HCT116 (cell line): Measurements from ENCODE around the gene MEIOSIN. TPM values are rescaled to one million over a fixed set of nuclear protein-coding genes. Genes with fewer than 3 reads are reported as not detected.

Source experiments
- ATAC-seq: fragments of 200-7000 bp; cut with Tn5 transposase; 2 replicates; pipeline ENCODE4 v1.9.1; 2020; ENCODE audit warnings: mild to moderate bottlenecking, moderate library complexity
- BruUV-seq: library from RNA; stranded (reverse); fragments of 400-500 nt; replicated peaks from 2 replicates; lab custom pipeline; 2021; lab: Mats Ljungman, UMichigan
- CTCF ChIA-PET: fragments of 300-600 bp; sonication (Branson Sonifier 250); formaldehyde crosslinking; loops from one replicate; lab custom pipeline; 2021; ENCODE audit warnings: antibody characterized with exemption; lab: Charles Lee
- POLR2A ChIA-PET: fragments of 300-600, 350-600 bp; sonication (Branson Sonifier 250); formaldehyde crosslinking; loops from one replicate; lab custom pipeline; 2021; ENCODE audit warnings: antibody characterized with exemption; lab: Charles Lee
- RAD21 ChIA-PET, 2 experiments: fragments of 300-600 bp; sonication (Branson Sonifier 250); formaldehyde crosslinking; loops; one replicate each; lab custom pipeline; 2023; ENCODE audit warnings: low total read pairs in 2 of 2; ENCODE audit not compliant: uncharacterized antibody in 2 of 2, unreplicated experiment in 2 of 2, low non-redundant PET in 1 of 2; lab: Charles Lee
- DNase-seq: peaks from one replicate; pipeline ENCODE4 v3.0.0-alpha.2; 2010; ENCODE audit warnings: low read depth, low spot score
- H2AFZ ChIP-seq: fragments of 200-600 bp; shearing (Covaris generic), sonication (generic); 2 replicates; pipeline ENCODE4 v1.6.1; 2017; ENCODE audit warnings: low read depth, mixed run types, mixed read lengths, antibody characterized with exemption, low read length; ENCODE audit not compliant: poor library complexity, severe bottlenecking
- H3K27ac ChIP-seq: 2 replicates; pipeline ENCODE4 v1.5.1; 2012; ENCODE audit warnings: low read depth, low read length
- H3K27me3 ChIP-seq: fragments of 200-600 bp; sonication (generic); 2 replicates; pipeline ENCODE4 v1.6.1; 2016; ENCODE audit warnings: mixed run types, low read length, mixed read lengths; ENCODE audit not compliant: insufficient read depth
- H3K36me3 ChIP-seq, 2 experiments: fragments of 200-500 bp in 1 of 2; fragments of 200-600 bp in 1 of 2; sonication (Bioruptor generic) in 1 of 2; sonication (generic) in 1 of 2; 2 replicates each; pipeline versions ENCODE4 v1.5.1 to v1.6.1; 2014 to 2016; ENCODE audit warnings: low read length in 2 of 2, inconsistent platforms in 1 of 2, mixed read lengths in 1 of 2, mixed run types in 1 of 2; ENCODE audit not compliant: insufficient read depth in 2 of 2, control insufficient read depth in 1 of 2
- H3K4me1 ChIP-seq, 2 experiments: fragments of 200-600 bp in 1 of 2; sonication (generic) in 1 of 2; 2 replicates each; pipeline versions ENCODE4 v1.5.1 to v1.6.1; 2012 to 2017; ENCODE audit warnings: low read length in 2 of 2, inconsistent platforms in 1 of 2, mild to moderate bottlenecking in 1 of 2, mixed read lengths in 1 of 2, mixed run types in 1 of 2, moderate library complexity in 1 of 2; ENCODE audit not compliant: insufficient read depth in 2 of 2, control insufficient read depth in 1 of 2
- H3K4me2 ChIP-seq: fragments of 200-600 bp; sonication (generic); 2 replicates; pipeline ENCODE4 v1.6.1; 2017; ENCODE audit warnings: mixed run types, low read length, mixed read lengths
- H3K4me3 ChIP-seq, 2 experiments: fragments of 200-600 bp in 1 of 2; sonication (generic) in 1 of 2; replicated peaks in 1 of 2; 2 replicates each; pipeline ENCODE4 v1.5.1; 2011 to 2016; ENCODE audit warnings: low read length in 2 of 2, control low read depth in 1 of 2, low read depth in 1 of 2, mild to moderate bottlenecking in 1 of 2, mixed read lengths in 1 of 2, mixed run types in 1 of 2
- H3K79me2 ChIP-seq: fragments of 200-600 bp; sonication (generic); 2 replicates; pipeline ENCODE4 v1.6.1; 2017; ENCODE audit warnings: mild to moderate bottlenecking, mixed run types, low read length, moderate library complexity, mixed read lengths; ENCODE audit not compliant: insufficient read depth
- H3K9ac ChIP-seq: fragments of 200-600 bp; sonication (generic); 2 replicates; pipeline ENCODE4 v1.6.1; 2016; ENCODE audit warnings: low read length, mixed read lengths
- H3K9me2 ChIP-seq: fragments of 200-600 bp; sonication (generic), shearing (Covaris generic); 2 replicates; pipeline ENCODE4 v1.6.1; 2017; ENCODE audit warnings: mixed run types, mild to moderate bottlenecking, moderate library complexity; ENCODE audit not compliant: insufficient read depth
- H3K9me3 ChIP-seq, 2 experiments: fragments of 200-500 bp in 1 of 2; fragments of 200-600 bp in 1 of 2; sonication (Bioruptor generic) in 1 of 2; sonication (generic) in 1 of 2; 2 replicates each; pipeline ENCODE4 v1.6.1; 2014 to 2017; ENCODE audit warnings: low read length in 2 of 2, mixed read lengths in 2 of 2, inconsistent platforms in 1 of 2, low read depth in 1 of 2, mild to moderate bottlenecking in 1 of 2, mixed run types in 1 of 2, moderate library complexity in 1 of 2; ENCODE audit not compliant: control insufficient read depth in 1 of 2, insufficient read depth in 1 of 2
- H4K20me1 ChIP-seq: fragments of 200-600 bp; sonication (generic), shearing (Covaris generic); 2 replicates; pipeline ENCODE4 v1.6.1; 2017; ENCODE audit warnings: mixed run types, mild to moderate bottlenecking, moderate library complexity; ENCODE audit not compliant: insufficient read depth
- ATF3 ChIP-seq: IDR thresholded peaks from 2 replicates; pipeline ENCODE4 v1.6.1; 2012
- CBX3 ChIP-seq: IDR thresholded peaks from 2 replicates; pipeline ENCODE4 v1.6.1; 2012; ENCODE audit warnings: low read depth
- CEBPB ChIP-seq: IDR thresholded peaks from 2 replicates; pipeline ENCODE4 v1.6.1; 2012; ENCODE audit warnings: low read depth
- CTCF ChIP-seq, 3 experiments: fragments of 200-600 bp in 1 of 3; sonication (generic) in 1 of 3; IDR thresholded peaks in 2 of 3; conservative IDR thresholded peaks in 1 of 3; 2 replicates each; pipeline ENCODE4 v1.5.1; 2012 to 2017; ENCODE audit warnings: low read depth in 2 of 3, low read length in 2 of 3, antibody characterized with exemption in 1 of 3, borderline replicate concordance in 1 of 3, control low read depth in 1 of 3, mild to moderate bottlenecking in 1 of 3, mixed read lengths in 1 of 3, mixed run types in 1 of 3, moderate library complexity in 1 of 3; ENCODE audit not compliant: insufficient read depth in 1 of 3
- EGR1 ChIP-seq: IDR thresholded peaks from 2 replicates; pipeline ENCODE4 v1.6.1; 2012; ENCODE audit warnings: low read depth
- ELF1 ChIP-seq: IDR thresholded peaks from 2 replicates; pipeline ENCODE4 v1.6.1; 2012; ENCODE audit warnings: low read depth, borderline replicate concordance
- EZH2phosphoT487 ChIP-seq: fragments of 200-600 bp; IDR thresholded peaks from 2 replicates; pipeline ENCODE4 v1.6.1; 2018; ENCODE audit warnings: antibody characterized with exemption, borderline replicate concordance
- MAX ChIP-seq: IDR thresholded peaks from 2 replicates; pipeline ENCODE4 v1.6.1; 2012
- POLR2A ChIP-seq: IDR thresholded peaks from 2 replicates; pipeline ENCODE4 v1.7.0; 2011; ENCODE audit warnings: borderline replicate concordance; ENCODE audit not compliant: insufficient read depth, insufficient read length; ENCODE audit errors: extremely low read depth
- POLR2AphosphoS5 ChIP-seq: IDR thresholded peaks from 2 replicates; pipeline ENCODE4 v1.6.1; 2011; ENCODE audit warnings: mild to moderate bottlenecking, low read depth, low read length, moderate library complexity
- RAD21 ChIP-seq: IDR thresholded peaks from 2 replicates; pipeline ENCODE4 v1.6.1; 2012; ENCODE audit warnings: low read depth, mild to moderate bottlenecking
- REST ChIP-seq: IDR thresholded peaks from 2 replicates; pipeline ENCODE4 v1.6.1; 2012; ENCODE audit warnings: low read depth
- SIN3A ChIP-seq: IDR thresholded peaks from 2 replicates; pipeline ENCODE4 v1.6.1; 2012; ENCODE audit warnings: low read depth
- SRF ChIP-seq: IDR thresholded peaks from 2 replicates; pipeline ENCODE4 v1.6.1; 2012; ENCODE audit warnings: low read depth
- TCF7L2 ChIP-seq: IDR thresholded peaks from 2 replicates; pipeline ENCODE4 v1.7.0; 2011; ENCODE audit warnings: borderline replicate concordance, inconsistent platforms; ENCODE audit not compliant: insufficient read depth, insufficient read length; ENCODE audit errors: extremely low read depth
- ZFX ChIP-seq: fragments of 450-650 bp; IDR thresholded peaks from 2 replicates; pipeline ENCODE4 v1.6.1; 2017
- ZNF274 ChIP-seq: fragments of 200-500 bp; sonication (Bioruptor generic); IDR thresholded peaks from 2 replicates; pipeline ENCODE4 v1.6.1; 2014; ENCODE audit warnings: mild to moderate bottlenecking, low read depth, low read length, inconsistent platforms
- intact Hi-C: fragments of 100-400 bp; cut with micrococcal nuclease; formaldehyde crosslinking; loops from 2 replicates; pipeline ENCODE4 v1.10.0; 2022
- total RNA-seq: library from RNA; stranded (reverse); gene quantifications from one replicate; pipeline ENCODE4 v1.2.1, GENCODE V29; 2021; ENCODE audit not compliant: unreplicated experiment

The MEIOSIN gene
- total RNA-seq, 1 experiment from 2014 or later, result 2.1 TPM

GRCh38 chr19:45794627-45795026 is 61.4 kb downstream of the MEIOSIN start:
- no peaks in the 10 kb centered on the region for H3K27me3 ChIP-seq
- peaks cover 0 to 3% of the 10 kb centered on the region in 2 experiments; a peak in 2 of 4 replicates for H3K36me3 ChIP-seq
- no peaks in the 10 kb centered on the region for H4K20me1 ChIP-seq
- no peaks in the 10 kb centered on the region for H3K9me3 ChIP-seq
- RAD21 ChIA-PET, result no interaction called here
- intact Hi-C loops, result no loop called here
- no peaks in the 10 kb centered on the region for H3K9me2 ChIP-seq
- ATAC-seq (no peak), DNase-seq (no peak)
- H3K4me2 ChIP-seq, result no peak overlapping the region
- BruUV-seq, result no TSS peak
- peaks cover 12 to 30% of the 10 kb centered on the region in 2 experiments; a peak in 3 of 4 replicates for H3K4me1 ChIP-seq
- H3K79me2 ChIP-seq, result peaks cover 19% of the 10 kb centered on the region
- CTCF ChIA-PET, result interaction anchor here (0.7 to 1.6 kb wide), 2 partner anchors 22 to 30 kb away, joined by 3 read pairs; no protein-coding TSS in a partner anchor
- H3K4me3 ChIP-seq, result no peak overlapping the region
- no peak overlapping the region for H3K27ac ChIP-seq
- H2AFZ ChIP-seq, result no peak overlapping the region
- TF ChIP-seq SRF (no peak), ATF3 (no peak), TCF7L2 (no peak), CTCF (IDR thresholded peaks at IDR 0.05 in 2 of 3, conservative IDR thresholded peaks at IDR 0.05 in 1 of 3; ENCODE audit: borderline replicate concordance in 1 of 3, insufficient read depth in 1 of 3, low read depth in 2 of 3, low read length in 2 of 3) (no peak), CBX3 (no peak), REST (no peak), POLR2AphosphoS5 (no peak), ELF1 (no peak), POLR2A (no peak), ZFX (no peak), RAD21 (no peak), EZH2phosphoT487 (no peak), ZNF274 (no peak), CEBPB (no peak), MAX (no peak), SIN3A (no peak), EGR1 (no peak)
- no peak overlapping the region for H3K9ac ChIP-seq
- POLR2A ChIA-PET, result no interaction called here
